GM23248 (cell line): ENCODE data around the gene SMIM9. TPM values are rescaled to one million over a fixed set of nuclear protein-coding genes. Genes with fewer than 3 reads are reported as not detected.

ENCODE experiments used
- DNase-seq: peaks from one replicate; pipeline ENCODE4 v3.0.0-alpha.2; 2015
- H2AFZ ChIP-seq: fragments of 200-600 bp; sonication (generic); 2 replicates; pipeline ENCODE4 v1.6.1; 2016; ENCODE audit warnings: antibody characterized with exemption
- H3F3A ChIP-seq: fragments of 200-600 bp; sonication (generic); 2 replicates; pipeline ENCODE4 v1.6.1; 2016; ENCODE audit warnings: mild to moderate bottlenecking, antibody characterized with exemption, mixed run types; ENCODE audit not compliant: insufficient read depth
- H3K27ac ChIP-seq: fragments of 200-600 bp; sonication (generic); 2 replicates; pipeline ENCODE4 v1.5.1; 2016; ENCODE audit warnings: mild to moderate bottlenecking
- H3K27me3 ChIP-seq: fragments of 200-600 bp; sonication (generic); replicated peaks from 2 replicates; pipeline ENCODE4 v1.6.1; 2016; ENCODE audit warnings: mild to moderate bottlenecking; ENCODE audit not compliant: insufficient read depth
- H3K36me3 ChIP-seq: fragments of 200-600 bp; sonication (generic); 2 replicates; pipeline ENCODE4 v1.6.1; 2016; ENCODE audit warnings: low read depth, mild to moderate bottlenecking
- H3K4me1 ChIP-seq: fragments of 200-600 bp; sonication (generic); 2 replicates; pipeline ENCODE4 v1.6.1; 2016; ENCODE audit warnings: mild to moderate bottlenecking; ENCODE audit not compliant: insufficient read depth
- H3K4me2 ChIP-seq: fragments of 200-600 bp; sonication (generic); one replicate; pipeline ENCODE4 v1.6.1; 2016; ENCODE audit warnings: mild to moderate bottlenecking; ENCODE audit not compliant: unreplicated experiment
- H3K4me3 ChIP-seq: fragments of 200-600 bp; sonication (generic); 2 replicates; pipeline ENCODE4 v1.5.1; 2016; ENCODE audit warnings: mild to moderate bottlenecking
- H3K79me2 ChIP-seq: fragments of 200-600 bp; sonication (generic); 2 replicates; pipeline ENCODE4 v1.6.1; 2016; ENCODE audit warnings: mild to moderate bottlenecking; ENCODE audit not compliant: insufficient read depth
- H3K9ac ChIP-seq: fragments of 200-600 bp; sonication (generic); 2 replicates; pipeline ENCODE4 v1.6.1; 2016; ENCODE audit warnings: mild to moderate bottlenecking
- H3K9me2 ChIP-seq: fragments of 200-600 bp; sonication (generic); 2 replicates; pipeline ENCODE4 v1.6.1; 2016; ENCODE audit warnings: mixed run types, mild to moderate bottlenecking, moderate library complexity; ENCODE audit not compliant: insufficient read depth
- H3K9me3 ChIP-seq: fragments of 200-600 bp; sonication (generic); one replicate; pipeline ENCODE4 v1.6.1; 2017; ENCODE audit warnings: low read depth
- H4K20me1 ChIP-seq: fragments of 200-600 bp; sonication (generic); 2 replicates; pipeline ENCODE4 v1.6.0; 2016; ENCODE audit not compliant: insufficient read depth
- EZH2 ChIP-seq: fragments of 200-600 bp; sonication (generic); IDR thresholded peaks from 2 replicates; pipeline ENCODE4 v1.6.1; 2018; ENCODE audit warnings: antibody characterized with exemption, mild to moderate bottlenecking; ENCODE audit not compliant: insufficient read depth, poor library complexity, severe bottlenecking
- EZH2phosphoT487 ChIP-seq: fragments of 200-600 bp; sonication (generic); IDR thresholded peaks from 2 replicates; pipeline ENCODE4 v1.6.1; 2018; ENCODE audit warnings: antibody characterized with exemption, moderate library complexity, mild to moderate bottlenecking, low read depth; ENCODE audit not compliant: insufficient read depth
- WGBS, 2 experiments: methylation state at CpG; one replicate each; pipeline ENCODE4 v1.1.6; 2015 to 2017; ENCODE audit warnings: low lambda C conversion rate in 2 of 2, low coverage in 1 of 2; ENCODE audit errors: missing lambda C conversion rate in 2 of 2; 5-methylcytosine and 5-hydroxymethylcytosine counted together
- in situ Hi-C: fragments of 300-500 bp; cut with MboI; formaldehyde crosslinking; loops from 2 replicates; pipeline ENCODE4 v1.15.0; 2020
- polyA plus RNA-seq: library from polyadenylated mRNA; unstranded; fragments of >200 nt; fragmentation: Nextera tagmentation; extraction: Ambion mirVana; gene quantifications from 2 replicates; pipeline ENCODE4 v1.2.1, GENCODE V29; 2016
- total RNA-seq: library from RNA; depleted of rRNA; stranded (reverse); fragments of >200 nt; shearing (Covaris generic); gene quantifications from 2 replicates; pipeline ENCODE4 v1.2.3, GENCODE V29; 2014

SMIM9 gene
- total and polyA plus RNA-seq, 2 experiments from 2014 or later = not detected

- Histone ChIP-seq H3K9me2 (no peaks in the 10 kb centered on the region), H3K4me3 (no peak overlapping the region), H3K79me2 (peaks cover 8% of the 10 kb centered on the region; the same call in 1 of the 2 replicates), H4K20me1 (no peaks in the 10 kb centered on the region), H3F3A (peaks cover 10% of the 10 kb centered on the region; the same call in 1 of the 2 replicates), H3K36me3 (no peaks in the 10 kb centered on the region), H3K27ac (no peak overlapping the region), H3K27me3 (no peaks in the 10 kb centered on the region), H2AFZ (no peak overlapping the region), H3K4me1 (peaks cover 10% of the 10 kb centered on the region), H3K9ac (no peak overlapping the region), H3K4me2 (no peak overlapping the region), H3K9me3 (no peaks in the 10 kb centered on the region)
- in situ Hi-C loops = no loop called here
- 95 to 98% methylated on average over 7 to 8 of the region's 8 CpGs for WGBS, 2 experiments
- no peak for DNase-seq
- TF ChIP-seq EZH2 = no peak
- no peak for TF ChIP-seq EZH2phosphoT487
Measured at GRCh38 chrX:154800478-154801210, 33.8 kb downstream of the SMIM9 start.

- no peak overlapping the region for H2AFZ ChIP-seq
- H3K27ac ChIP-seq = peak overlapping the region; percentile 79
- in situ Hi-C loops = no loop called here
- H3K36me3 ChIP-seq = no peaks in the 10 kb centered on the region
- peaks cover 10% of the 10 kb centered on the region; the same call in 1 of the 2 replicates for H3F3A ChIP-seq
- H3K4me3 ChIP-seq = no peak overlapping the region
- no peaks in the 10 kb centered on the region for H4K20me1 ChIP-seq
- H3K27me3 ChIP-seq = no peaks in the 10 kb centered on the region
- 83 to 86% methylated on average over 7 to 9 of the region's 9 CpGs for WGBS, 2 experiments
- TF ChIP-seq EZH2 = no peak
- TF ChIP-seq EZH2phosphoT487 = no peak
- peaks cover 8% of the 10 kb centered on the region; the same call in 1 of the 2 replicates for H3K79me2 ChIP-seq
- no peak for DNase-seq
- peak overlapping the region; percentile 30 for H3K9ac ChIP-seq
- H3K4me1 ChIP-seq = peaks cover 10% of the 10 kb centered on the region
- no peaks in the 10 kb centered on the region for H3K9me3 ChIP-seq
- no peaks in the 10 kb centered on the region for H3K9me2 ChIP-seq
- peak overlapping the region; percentile 42 for H3K4me2 ChIP-seq
Measured at GRCh38 chrX:154799556-154800348, 34.7 kb downstream of the SMIM9 start.

DNA sequence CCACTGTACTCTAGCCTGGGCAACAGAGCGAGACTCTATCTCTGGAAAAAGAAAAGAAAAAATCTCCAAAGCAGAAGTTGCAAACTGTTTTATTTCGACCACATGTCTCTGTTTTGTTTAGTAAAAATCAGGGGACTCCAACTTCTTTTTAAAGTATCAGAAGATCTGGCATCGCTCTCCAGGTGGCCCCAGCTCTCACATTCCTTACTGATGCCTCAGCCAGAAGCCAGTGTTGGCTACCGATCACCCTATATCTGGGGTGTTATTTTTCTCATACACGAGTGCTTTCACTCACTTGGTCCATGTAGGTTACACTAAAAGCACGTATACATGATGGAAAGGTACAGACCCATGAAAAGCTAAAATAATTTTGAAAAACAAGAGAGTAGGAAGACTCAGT, 37.5 kb downstream of the SMIM9 start:
- WGBS, 2 experiments = 81 to 92% methylated on average over 6 of the region's 6 CpGs
- TF ChIP-seq EZH2 (no peak), EZH2phosphoT487 (no peak)
- H3K4me2 ChIP-seq = no peak overlapping the region
- DNase-seq = no peak
- peaks cover 8% of the 10 kb centered on the region; the same call in 1 of the 2 replicates for H3K79me2 ChIP-seq
- no peak overlapping the region for H2AFZ ChIP-seq
- no peaks in the 10 kb centered on the region for H4K20me1 ChIP-seq
- H3K4me3 ChIP-seq = no peak overlapping the region
- no peak overlapping the region for H3K9ac ChIP-seq
- H3K9me3 ChIP-seq = no peaks in the 10 kb centered on the region
- H3K4me1 ChIP-seq = peaks cover 10% of the 10 kb centered on the region
- no peaks in the 10 kb centered on the region for H3K36me3 ChIP-seq
- no peak overlapping the region for H3K27ac ChIP-seq
- H3F3A ChIP-seq = peaks cover 10% of the 10 kb centered on the region; the same call in 1 of the 2 replicates
- H3K27me3 ChIP-seq = no peaks in the 10 kb centered on the region
- H3K9me2 ChIP-seq = no peaks in the 10 kb centered on the region
- in situ Hi-C loops = no loop called here

- Histone ChIP-seq H2AFZ (no peak overlapping the region), H3K4me1 (peaks cover 10% of the 10 kb centered on the region), H3K9me2 (no peaks in the 10 kb centered on the region), H3F3A (peaks cover 10% of the 10 kb centered on the region; the same call in 1 of the 2 replicates), H3K4me2 (no peak overlapping the region), H3K79me2 (no peaks in the 10 kb centered on the region), H3K4me3 (no peak overlapping the region), H3K9ac (no peak overlapping the region), H3K36me3 (no peaks in the 10 kb centered on the region), H4K20me1 (no peaks in the 10 kb centered on the region), H3K9me3 (no peaks in the 10 kb centered on the region), H3K27me3 (no peaks in the 10 kb centered on the region), H3K27ac (no peak overlapping the region)
- DNase-seq = no peak
- WGBS, 2 experiments = 92 to 93% methylated on average over 2 of the region's 2 CpGs
- no peak for TF ChIP-seq EZH2
- TF ChIP-seq EZH2phosphoT487 = no peak
- in situ Hi-C loops = no loop called here
Measured at GRCh38 chrX:154795016-154795415, 39.4 kb downstream of the SMIM9 start.
